Colonic mucosa (tissue), 4 donors: Measurements from ENCODE around the gene SENP7. TPM values are rescaled to one million over a fixed set of nuclear protein-coding genes. Genes with fewer than 3 reads are reported as not detected.
A peak's percentile ranks its signal among the peaks of the same experiment; 100 is the strongest.

Experiments used
- DNase-seq: peaks from one replicate; pipeline ENCODE4 v3.0.0-alpha.2; 2020
- H3K27ac ChIP-seq: fragments of 200-600 bp; one replicate; pipeline ENCODE4 v1.8.0; 2021
- H3K27me3 ChIP-seq: fragments of 200-600 bp; one replicate; pipeline ENCODE4 v1.8.0; 2021
- H3K36me3 ChIP-seq: fragments of 200-600 bp; one replicate; pipeline ENCODE4 v1.8.0; 2021
- H3K4me1 ChIP-seq: fragments of 200-600 bp; one replicate; pipeline ENCODE4 v1.8.0; 2021; ENCODE audit warnings: mild to moderate bottlenecking
- H3K4me3 ChIP-seq: fragments of 200-600 bp; one replicate; pipeline ENCODE4 v1.8.0; 2021
- H3K9ac ChIP-seq, 2 donors: one replicate each; pipeline ENCODE4 v1.7.0; 2013; ENCODE audit warnings: control low read depth in 2 of 2, low read depth in 2 of 2, low read length in 2 of 2
- H3K9me3 ChIP-seq: fragments of 200-600 bp; one replicate; pipeline ENCODE4 v1.8.0; 2021
- CTCF ChIP-seq: fragments of 200-600 bp; IDR thresholded peaks from one replicate; pipeline ENCODE4 v1.8.0; 2022; ENCODE audit warnings: antibody characterized with exemption, mild to moderate bottlenecking
- intact Hi-C: fragments of 100-400 bp; cut with DNase I; formaldehyde crosslinking; loops from one replicate; pipeline ENCODE4 v1.14.1; 2022
- total RNA-seq, 2 donors: library from RNA; stranded (reverse); fragmentation: NEBNext Ultra II Directional in 1 of 2; extraction: Animal tissue kit (Norgen Biotek cat#: 25700) in 1 of 2; gene quantifications; one replicate each; pipeline ENCODE4 v1.2.1, GENCODE V29; 2021
- donor health status: healthy.
- donor health status: DM: no; HTN: no; CAD: no.
- donor health status: DM: no; HTN: no; CAD: no.

SENP7 gene
- total RNA-seq, 2 donors from 2014 or later, result 5.6 to 8.6 TPM

- Histone ChIP-seq H3K27me3 (no peaks in the 10 kb centered on the region), H3K4me3 (no peak overlapping the region), H3K9me3 (no peaks in the 10 kb centered on the region), H3K4me1 (no peaks in the 10 kb centered on the region), H3K9ac (no peak overlapping the region), H3K36me3 (no peaks in the 10 kb centered on the region), H3K27ac (no peak overlapping the region)
- DNase-seq, result no peak
- intact Hi-C loops, result loop anchor here (10.0 kb wide), 2 partner anchors 163 to 193 kb away; no protein-coding TSS in a partner anchor
- no peak for TF ChIP-seq CTCF
Measured at GRCh38 chr3:101387351-101387750, 125.7 kb downstream of the SENP7 start.

GRCh38 chr3:101384426-101384825 lies 128.6 kb downstream of the SENP7 start:
- H3K4me1 ChIP-seq, result no peaks in the 10 kb centered on the region
- H3K27me3 ChIP-seq, result no peaks in the 10 kb centered on the region
- intact Hi-C loops, result loop anchor here (5.0 to 10.0 kb wide), 4 partner anchors 160 to 492 kb away; no protein-coding TSS in a partner anchor
- no peak overlapping the region for H3K27ac ChIP-seq
- no peaks in the 10 kb centered on the region for H3K9me3 ChIP-seq
- H3K4me3 ChIP-seq, result no peak overlapping the region
- no peaks in the 10 kb centered on the region for H3K36me3 ChIP-seq
- no peak for TF ChIP-seq CTCF
- DNase-seq, result no peak
- no peak overlapping the region for H3K9ac ChIP-seq

- intact Hi-C loops, result loop anchor here (5.0 to 10.0 kb wide), 4 partner anchors 159 to 491 kb away; no protein-coding TSS in a partner anchor
- DNase-seq, result no peak
- Histone ChIP-seq H3K4me3 (no peak overlapping the region), H3K9me3 (no peaks in the 10 kb centered on the region), H3K4me1 (no peaks in the 10 kb centered on the region), H3K27ac (no peak overlapping the region), H3K36me3 (no peaks in the 10 kb centered on the region), H3K27me3 (no peaks in the 10 kb centered on the region), H3K9ac (no peak overlapping the region)
- TF ChIP-seq CTCF, result no peak
Measured at GRCh38 chr3:101383656-101384055, 129.4 kb downstream of the SENP7 start.

- Histone ChIP-seq H3K4me3 (no peak overlapping the region), H3K4me1 (no peaks in the 10 kb centered on the region), H3K27me3 (no peaks in the 10 kb centered on the region), H3K9me3 (no peaks in the 10 kb centered on the region), H3K9ac (no peak overlapping the region), H3K27ac (no peak overlapping the region), H3K36me3 (no peaks in the 10 kb centered on the region)
- intact Hi-C loops, result loop anchor here (5.0 to 10.0 kb wide), 4 partner anchors 158 to 491 kb away; no protein-coding TSS in a partner anchor
- DNase-seq, result no peak
- TF ChIP-seq CTCF, result no peak
Measured at GRCh38 chr3:101383156-101383575, 129.8 kb downstream of the SENP7 start.

GRCh38 chr3:101381809-101382208 lies 131.2 kb downstream of the SENP7 start:
- DNase-seq, result no peak
- H3K27ac ChIP-seq, result no peak overlapping the region

More at GRCh38 chr3:101381809-101382208, 131.2 kb downstream of the SENP7 start:
- Histone ChIP-seq H3K27me3 (no peaks in the 10 kb centered on the region), H3K4me1 (no peaks in the 10 kb centered on the region), H3K9ac (no peak overlapping the region), H3K36me3 (no peaks in the 10 kb centered on the region), H3K4me3 (no peak overlapping the region), H3K9me3 (no peaks in the 10 kb centered on the region)
- intact Hi-C loops, result loop anchor here (5.0 to 10.0 kb wide), 4 partner anchors 157 to 490 kb away; no protein-coding TSS in a partner anchor
- TF ChIP-seq CTCF, result peak; percentile 46
